Stimulated activated CD4-positive, alpha-beta T cell treated with anti-CD3 and anti-CD28 coated beads, Interleukin-4, amount 100 ng/mL, for 24 hours (primary cell): ENCODE results near the gene PACSIN2.
A peak's percentile ranks its signal among the peaks of the same experiment; 100 is the strongest.
"Not testable (repeated sequence)": the region's sequence is repeated elsewhere in the genome, so short reads cannot be mapped to it uniquely, and the experiment has no call there.

Experiments
- DNase-seq: peaks from one replicate; pipeline ENCODE4 v3.0.0-alpha.2; 2020

Gene PACSIN2

DNA sequence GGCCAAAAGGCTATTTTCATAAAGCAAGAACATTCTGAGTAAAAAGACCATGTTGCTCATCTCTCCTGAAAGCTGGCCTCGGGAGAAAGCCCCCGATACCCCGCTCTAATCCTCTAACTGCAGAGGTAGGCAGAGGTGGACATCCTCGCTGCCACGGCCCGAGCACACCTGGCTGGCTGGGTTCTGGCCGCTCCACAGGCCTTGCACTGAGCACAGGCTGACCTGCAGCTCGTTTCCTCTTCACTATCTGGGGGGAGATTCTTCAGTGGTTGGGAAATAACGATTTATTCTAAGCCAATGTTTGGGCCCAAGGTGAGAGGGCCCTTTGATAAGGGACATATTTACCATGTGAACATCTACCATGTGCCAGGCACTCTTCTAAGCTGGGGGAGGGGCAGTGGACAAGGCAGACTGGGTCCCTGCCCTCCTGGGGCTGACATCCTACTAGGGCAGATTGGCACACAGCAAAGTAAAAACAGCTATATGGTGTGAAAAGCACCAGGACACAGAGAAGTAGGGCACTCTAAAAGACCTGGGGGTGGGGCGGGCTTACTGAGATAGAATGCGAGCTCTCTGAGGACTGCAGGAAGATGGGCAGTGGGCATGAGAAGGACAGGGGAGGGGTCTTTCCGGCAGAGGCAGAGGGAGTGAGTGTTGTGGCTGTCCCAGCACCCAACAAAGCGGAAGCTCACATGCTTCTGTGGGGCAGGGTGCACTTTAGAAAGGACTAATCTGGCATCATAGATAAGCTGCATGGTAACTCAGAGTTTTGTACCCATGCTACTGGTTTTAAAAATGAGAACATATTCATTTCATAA is 92.4 kb downstream of the PACSIN2 start:
- DNase-seq = no peak

DNA sequence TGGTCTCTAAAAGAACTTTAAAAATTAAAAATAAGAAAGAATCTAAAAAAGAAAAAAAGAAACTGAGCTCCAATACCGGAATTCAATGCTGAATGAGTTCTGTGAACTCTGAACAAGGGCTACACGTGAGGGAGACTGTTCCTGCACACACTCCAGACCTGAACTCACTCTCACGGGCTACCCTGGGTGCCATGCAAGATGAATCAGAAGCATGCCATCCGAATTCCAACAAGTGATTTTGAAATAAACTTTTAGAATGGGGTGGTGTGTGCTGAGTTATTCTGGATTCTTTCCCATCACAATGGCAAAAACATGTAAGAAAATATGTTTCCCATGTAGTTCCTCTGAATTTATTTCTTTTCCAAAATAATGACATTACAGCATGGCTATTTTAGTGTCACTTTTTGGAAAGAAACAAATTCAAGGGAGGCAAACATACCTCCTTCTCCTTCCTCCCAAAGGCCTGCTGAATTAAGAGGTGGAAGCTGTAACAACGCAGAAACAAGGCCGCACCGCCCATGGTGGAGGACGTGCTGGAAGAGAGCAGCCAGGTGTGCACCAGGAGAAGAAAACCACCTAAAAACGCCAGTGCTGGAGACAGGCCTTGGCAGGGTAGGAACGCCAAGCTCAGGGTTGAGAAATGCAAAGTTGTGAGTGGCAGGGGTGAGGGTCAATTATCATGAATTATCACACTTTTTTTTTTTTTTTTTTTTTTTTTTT is 94.7 kb downstream of the PACSIN2 start:
- DNase-seq = no peak

DNA sequence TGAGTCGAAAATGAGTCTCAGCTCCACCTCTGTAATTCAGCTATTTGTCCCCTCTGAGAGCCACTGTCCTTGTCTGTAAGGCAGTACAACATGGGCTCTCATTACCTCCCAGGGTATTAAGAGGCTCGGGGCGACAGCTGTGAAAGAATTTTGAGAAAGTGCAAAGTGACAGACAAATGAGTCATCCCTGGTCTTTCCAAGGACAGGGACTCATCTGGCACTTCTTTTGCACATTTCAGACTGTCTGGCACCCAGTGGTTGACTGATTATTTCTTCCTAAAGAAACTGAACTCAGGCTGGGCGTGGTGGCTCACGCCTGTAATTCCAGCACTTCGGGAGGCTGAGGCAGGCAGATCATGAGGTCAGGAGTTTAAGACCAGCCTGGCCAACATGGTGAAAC is 95.8 kb downstream of the PACSIN2 start:
- DNase-seq = peak; percentile 45

DNA sequence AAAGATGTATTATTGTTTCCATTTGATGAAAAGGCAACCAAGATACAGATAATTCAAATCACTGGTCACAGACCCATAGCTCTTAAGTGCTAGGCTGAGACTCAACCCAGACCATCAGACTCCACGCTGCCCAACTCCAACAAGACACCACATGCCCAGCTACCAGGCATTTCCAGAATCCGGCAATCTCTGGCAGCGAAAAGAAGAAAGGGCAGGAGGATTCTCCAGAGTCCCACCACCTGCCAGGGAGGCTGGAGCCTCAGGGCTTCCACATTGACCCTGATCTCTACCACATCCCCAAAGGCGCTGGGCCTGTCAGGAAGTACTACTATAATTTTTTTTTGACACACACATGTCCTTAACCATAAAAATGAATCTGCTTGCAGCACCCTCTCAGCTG is 96.4 kb downstream of the PACSIN2 start:
- DNase-seq = no peak

DNA sequence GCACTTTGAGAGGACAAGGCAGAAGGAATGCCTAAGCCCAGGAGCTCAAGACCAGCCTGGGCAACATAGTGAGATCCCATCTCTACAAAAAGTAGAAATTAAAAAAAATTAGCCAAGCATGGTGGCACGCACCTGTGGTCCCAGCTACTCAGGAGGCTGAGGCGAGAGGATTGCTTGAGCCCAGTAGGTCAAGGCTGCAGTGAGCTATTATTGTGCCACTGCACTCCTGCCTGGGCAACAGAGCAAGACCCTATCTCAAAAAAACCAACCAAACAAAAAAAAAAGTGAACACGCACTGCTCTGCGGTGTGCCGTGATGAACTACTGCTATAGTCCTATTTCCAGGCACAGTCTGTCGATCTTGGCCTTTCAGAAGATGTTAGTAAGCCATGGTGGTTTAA is 97.6 kb downstream of the PACSIN2 start:
- DNase-seq = not testable (repeated sequence)

DNA sequence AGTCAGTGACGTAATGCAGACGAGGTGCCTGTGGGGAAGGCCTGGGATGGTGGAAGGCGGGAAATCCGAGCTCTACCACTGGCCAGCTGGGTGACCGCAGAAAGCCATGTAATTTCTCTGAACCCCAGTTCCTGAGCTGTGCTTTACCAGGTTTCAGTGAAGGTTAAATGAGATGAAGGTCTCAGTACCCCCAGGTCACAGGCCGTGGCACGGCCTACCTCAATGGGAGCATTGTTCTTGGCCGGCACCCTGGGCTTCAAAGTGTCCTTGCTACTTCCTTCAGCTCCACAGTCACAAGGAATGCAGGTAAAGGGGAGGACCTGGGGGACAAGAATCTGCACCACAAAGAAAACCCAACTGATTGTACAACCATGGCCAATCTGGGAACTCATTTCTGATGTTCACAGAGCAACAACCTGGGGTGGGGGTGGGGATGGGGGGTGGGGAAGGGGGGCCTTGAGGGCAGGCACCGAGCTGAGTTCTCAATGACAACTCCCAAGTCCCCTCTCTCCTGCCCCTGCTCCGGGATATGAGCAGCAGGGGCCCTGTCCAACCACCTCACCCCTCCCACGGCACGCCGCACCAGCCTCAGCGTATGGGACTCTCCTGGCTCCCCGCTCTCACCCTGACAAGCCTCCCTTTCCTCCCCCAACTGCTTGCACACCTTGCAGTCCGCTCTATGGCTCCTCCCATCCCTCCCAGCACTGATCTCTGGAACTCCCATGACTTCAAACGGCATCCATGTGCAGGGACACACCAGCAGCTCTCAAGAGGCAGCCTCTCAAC is 98.8 kb downstream of the PACSIN2 start:
- DNase-seq = no peak

DNA sequence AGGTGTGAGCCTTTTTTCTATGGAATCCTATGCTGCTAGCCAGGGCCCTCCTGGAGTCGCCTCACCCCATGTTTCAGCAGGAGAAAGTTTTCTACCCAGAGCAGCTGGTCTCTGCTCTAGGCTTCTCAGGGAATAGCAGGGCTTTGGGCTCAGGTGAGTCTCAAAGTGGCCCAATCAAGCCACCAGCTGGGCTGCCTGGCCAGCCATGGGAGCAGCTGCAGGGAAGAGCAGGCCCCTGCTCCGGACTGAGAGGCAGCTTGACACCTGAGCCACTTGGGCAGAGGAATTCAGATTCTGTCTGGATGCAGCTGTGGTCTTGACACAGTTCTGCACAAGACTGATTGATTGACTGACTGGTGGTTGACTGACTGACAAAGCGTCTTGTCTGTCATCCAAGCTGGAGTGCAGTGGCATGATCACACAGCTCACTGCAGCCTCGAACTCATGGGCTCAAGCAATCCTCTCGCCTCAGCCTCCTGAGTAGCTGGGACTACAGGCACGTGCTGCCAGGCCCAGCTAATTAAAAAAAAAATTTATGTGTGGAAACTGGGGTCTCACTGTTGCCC is 100.4 kb downstream of the PACSIN2 start:
- no peak for DNase-seq

DNA sequence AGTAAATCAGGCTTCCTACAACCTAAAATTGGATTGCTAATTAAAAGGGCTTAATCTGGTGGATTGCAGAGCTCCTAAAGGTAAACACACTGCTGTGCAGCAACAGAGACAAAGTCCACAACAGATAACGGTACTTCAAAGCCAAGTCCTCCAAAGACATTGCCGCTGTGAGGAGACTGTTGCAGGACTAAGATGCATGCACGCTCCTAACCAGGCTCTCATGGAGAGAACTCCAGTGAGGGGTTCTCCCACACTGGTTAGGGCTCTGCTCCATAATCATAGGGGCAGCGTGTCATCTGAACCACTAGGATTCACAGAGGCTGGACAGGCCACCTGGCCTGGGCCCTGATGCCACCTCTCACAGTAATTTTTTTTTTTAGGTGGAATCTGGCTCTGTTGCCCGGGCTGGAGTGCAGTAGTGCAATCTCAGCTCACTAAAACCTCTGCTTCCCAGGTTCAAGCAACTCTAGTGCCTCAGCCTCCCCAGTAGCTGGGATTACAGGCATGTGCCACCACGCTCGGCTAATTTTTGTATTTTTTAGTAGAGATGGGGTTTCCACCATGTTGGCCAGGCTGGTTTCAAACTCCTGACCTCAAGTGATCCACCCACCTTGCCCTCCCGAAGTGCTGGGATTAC is 101.0 kb downstream of the PACSIN2 start:
- no peak for DNase-seq

DNA sequence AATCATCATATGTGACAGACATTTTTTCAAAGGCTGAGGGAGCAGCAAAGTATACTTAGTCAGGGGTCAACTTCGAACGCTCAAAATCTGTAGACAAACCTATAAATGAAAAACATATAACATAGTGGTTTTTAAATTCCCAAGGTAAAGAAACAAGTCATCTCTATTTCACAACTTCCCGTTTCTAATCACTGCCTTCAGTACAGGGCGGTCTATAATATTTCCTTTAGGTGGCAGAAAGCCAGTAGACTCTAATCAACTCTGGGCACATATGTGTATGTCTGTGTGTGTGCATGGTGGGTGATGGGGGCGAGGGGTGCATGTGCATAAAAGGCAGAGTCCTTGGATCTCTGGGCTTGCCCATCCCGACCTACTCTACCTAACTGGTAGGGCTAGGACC is 102.9 kb downstream of the PACSIN2 start:
- DNase-seq = no peak

DNA sequence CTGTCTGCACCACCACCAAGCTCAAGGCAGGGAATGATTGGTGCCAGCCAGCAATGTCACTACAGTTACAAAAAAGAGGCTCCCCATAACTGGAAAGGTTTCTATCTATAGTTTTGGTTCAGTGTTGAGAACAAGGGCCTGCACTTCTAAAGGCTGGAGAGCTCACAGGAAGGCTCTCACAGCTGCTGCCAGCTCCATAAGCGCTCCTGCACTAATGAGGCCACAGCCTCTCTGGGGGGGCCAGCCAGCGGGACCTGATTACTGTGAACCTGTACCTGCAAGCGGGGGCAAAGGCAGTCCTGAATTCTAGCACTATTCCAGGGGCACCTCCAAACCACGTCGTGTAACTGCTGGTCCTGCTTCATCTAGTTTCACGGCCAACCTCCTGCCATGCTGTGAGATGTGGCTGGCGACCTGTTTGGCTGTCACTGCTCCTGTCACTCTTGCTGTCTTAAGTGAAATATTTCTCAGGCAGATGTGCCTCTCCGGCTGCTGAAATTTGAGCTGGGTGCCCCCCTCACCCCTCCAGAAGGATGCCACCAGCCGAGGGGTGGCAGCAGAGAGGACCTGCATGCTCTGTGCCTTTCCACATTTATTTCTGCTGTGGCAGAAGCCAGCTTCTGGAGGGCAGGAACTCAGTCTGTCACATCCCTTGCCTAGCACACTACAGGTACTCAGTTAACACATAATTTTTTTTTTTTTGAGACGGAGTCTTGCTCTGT is 104.6 kb downstream of the PACSIN2 start:
- no peak for DNase-seq

DNA sequence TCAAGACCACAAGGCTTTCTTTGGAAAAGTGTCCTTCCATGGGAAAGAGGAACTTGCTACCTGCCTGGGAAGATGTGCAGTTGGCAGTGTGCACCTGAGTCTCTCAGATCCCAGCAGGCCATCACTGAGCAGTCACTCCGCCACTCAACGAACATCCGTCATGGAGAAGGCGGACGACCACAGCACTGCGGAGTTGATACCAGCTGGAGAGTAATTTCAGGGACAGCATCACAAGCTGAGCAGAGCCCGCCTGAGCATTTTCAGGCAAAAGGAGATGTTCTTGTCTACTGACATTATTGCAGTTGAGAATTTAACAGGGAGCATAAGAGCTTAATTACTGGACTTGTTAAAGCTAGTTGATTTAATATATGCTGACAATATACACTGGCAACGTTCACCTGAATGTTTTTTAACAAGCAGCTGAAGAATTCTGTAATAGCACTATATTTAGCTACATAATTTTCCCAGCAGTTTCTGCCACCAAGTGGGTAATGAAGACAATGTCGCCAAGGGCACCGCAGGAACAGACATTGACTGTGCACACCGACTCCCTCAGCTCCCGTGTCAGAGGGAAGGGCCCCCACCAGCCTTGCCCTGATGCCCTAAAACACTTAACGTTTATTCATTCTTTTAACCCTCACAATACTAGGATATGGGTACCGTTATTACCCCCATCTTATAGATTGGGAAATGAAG is 105.4 kb downstream of the PACSIN2 start:
- DNase-seq = no peak

DNA sequence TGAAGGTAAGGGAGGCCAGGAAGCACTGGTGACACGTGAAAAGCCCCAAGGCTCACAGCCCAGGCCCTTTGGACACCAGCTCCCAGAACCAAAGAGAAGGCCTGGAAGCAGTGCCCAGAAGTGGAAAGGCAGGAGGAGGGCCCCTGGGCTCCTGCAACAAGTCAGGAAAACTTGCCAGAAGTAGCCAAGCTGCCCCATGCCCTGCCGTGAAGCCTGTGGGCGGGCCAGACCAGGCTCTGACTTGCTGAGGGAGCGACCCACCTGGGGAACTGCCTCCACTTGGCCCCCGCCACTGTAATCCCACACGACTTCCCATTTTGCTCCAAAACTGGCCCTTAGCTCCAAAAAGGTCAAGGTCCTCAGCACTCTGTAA is 106.6 kb downstream of the PACSIN2 start:
- DNase-seq = no peak

DNA sequence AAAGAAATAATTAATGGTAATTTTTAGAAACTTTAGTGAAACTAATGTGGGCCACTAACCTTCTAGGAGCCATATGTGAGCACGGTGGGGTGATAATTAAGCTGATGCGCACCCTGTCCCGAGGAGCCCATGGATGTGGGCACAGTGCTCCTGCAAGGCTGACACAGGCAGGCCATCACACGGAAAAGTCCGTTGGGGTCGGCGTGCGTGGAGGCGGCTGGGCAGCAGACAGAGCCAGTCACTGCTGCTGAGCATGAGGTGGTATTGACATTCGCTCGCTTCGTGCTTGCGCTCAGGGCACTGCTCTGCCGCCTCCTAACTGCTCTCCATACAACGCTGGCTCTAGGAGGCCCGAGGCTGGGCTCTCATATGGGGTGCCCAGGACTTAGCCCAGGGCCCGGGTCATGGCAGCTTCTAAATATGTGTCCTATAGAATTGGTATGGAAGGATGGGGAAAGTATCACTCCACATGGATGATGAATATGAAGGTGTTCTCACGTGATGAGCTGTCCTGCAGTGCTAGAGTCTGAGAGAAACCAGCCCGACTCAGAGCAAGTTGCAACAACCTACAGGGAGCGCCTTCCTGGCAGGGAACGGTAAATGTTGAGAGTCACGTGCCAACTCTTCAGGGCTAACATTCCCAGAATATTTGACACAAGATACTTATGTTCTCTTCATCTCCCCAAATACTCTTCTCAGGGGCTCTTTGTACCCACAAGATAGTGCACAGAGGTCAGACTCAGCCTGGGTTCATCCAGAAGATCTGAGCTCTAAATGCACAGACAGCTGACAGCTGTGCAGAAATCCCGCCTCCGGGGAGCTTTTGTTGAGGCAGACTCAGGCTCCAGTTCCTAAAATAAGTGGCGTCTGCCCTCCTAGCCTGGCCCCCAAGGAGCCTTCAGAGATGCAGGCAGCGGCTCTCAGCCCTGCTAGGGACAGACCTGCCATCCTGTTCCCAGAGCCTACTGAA is 107.3 kb downstream of the PACSIN2 start:
- no peak for DNase-seq

DNA sequence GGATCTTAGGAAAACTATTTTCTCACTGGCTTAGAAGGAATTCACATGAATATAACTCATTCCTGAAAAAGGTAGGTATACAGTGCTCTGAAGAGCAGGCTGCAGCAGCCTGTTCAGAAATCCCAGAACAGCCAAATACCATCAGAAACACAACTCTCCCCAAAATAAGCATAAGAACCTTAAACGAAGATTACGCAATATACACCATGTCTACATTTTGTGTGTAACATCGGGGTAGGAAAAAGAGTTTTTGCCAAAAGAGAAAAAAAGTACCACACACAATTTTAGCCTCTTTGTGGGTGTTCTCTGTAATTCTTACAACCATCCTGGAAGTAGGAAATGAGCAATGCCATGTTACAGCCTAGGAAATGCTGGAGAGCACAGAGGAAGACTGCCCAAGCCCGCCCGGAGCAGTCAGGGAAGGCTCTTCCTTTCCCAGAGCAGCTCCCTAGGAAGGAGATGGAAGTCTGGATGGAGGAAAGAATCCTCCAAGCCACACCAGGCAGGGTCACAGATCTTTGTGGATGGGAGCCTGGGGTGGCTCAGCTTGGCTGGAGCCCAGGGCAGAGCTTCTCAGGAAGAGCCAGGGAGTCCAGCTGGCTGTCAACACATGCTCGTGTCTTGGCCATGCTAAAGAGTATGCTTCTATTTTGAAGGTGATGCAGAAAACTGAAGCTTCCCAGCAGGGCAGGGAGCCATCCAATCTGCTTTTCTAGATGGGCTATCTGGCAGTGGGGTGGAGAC is 108.2 kb downstream of the PACSIN2 start:
- no peak for DNase-seq

DNA sequence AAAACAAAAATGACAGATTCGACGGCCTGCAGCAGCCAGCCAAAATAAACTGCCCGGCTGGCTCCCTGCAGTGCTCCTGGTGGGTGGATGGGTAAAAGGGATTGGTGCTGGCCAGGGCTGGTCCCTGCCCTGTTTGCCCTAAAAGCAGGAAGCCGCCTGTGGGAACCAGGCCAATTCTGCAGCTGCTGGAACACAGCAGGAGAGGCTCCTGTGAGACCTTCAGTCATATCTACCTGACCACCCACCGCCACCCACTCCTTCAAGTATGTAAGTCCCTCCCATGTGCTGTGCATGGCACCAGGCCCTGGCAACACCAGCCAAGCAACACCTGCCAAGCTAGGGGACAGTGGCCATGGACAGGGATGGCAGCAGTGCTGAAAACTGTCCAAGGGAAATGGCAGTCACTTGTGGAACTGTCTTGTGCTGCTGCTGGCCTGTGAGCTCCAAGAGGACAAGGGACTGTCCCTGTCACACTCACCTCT is 109.2 kb downstream of the PACSIN2 start:
- no peak for DNase-seq

DNA sequence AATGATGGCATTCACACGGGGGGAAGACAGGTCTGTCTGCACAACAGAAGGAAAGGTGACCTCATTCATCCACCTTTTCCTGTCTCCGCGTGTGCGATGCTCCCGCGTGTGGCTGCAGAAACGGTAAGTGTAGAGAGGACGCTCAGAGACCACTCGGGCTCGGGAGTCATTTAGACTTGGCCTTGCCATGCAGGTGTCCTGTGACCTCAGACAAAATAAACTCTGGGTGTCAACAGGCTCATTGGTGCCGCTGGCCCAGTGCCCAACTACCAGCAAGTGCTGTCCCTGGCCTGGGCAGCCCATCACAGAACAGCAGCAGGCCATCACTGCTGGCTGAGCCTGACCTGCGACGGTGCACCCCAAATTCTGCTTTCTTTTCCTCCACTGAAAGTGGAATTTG is 109.7 kb downstream of the PACSIN2 start:
- DNase-seq = no peak

DNA sequence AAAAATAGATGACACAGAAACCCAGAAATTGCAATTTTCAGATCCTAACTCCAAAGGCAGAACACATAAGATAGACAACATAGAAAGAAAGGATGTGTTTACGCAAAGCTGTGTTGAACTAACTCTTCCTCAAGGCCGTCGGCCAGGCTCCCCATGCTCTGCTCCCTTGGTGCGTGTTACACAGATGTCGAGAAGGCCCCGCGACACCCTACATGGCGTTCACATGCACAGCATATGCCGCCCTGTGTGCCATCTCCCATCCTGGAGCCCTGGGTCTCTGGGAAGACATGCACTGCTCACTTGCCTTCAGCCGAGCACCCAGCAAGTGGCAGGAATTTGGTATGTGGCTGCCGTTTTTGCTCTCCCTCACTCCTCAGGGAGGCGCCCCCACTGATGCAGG is 110.9 kb downstream of the PACSIN2 start:
- DNase-seq = no peak

DNA sequence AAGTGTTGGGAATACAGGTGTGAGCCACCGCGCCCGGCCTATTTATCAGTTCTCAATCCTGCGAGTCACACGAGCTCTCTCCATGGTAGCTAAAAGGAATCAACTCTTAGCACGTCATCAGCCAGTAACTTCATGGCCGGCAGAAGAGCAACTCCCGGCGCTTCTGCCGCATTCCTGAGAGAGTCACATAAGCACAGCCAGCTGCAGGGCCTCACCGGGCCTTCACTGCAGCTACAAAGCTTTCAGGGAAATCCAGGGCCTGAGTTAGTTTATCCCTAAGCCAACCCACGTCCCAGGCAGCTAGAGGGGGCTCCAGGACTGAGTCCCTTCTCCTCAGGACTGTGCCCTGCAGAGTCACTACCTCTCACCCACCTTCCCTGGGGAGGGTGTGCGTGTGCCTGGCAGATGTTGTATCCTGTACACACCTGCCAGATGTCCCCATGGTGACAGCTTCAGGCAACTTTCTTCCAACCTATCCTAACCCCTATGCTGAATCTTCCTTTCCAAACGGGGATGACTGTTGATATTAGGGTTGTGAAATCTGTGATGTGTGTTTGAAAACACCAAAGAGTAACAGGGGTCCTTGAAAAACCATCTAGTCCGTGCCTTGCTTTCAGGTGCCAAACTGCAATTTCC is 112.0 kb downstream of the PACSIN2 start:
- no peak for DNase-seq
